PC-3 (cell line): ENCODE measurements around the gene MYH11. TPM values are rescaled to one million over a fixed set of nuclear protein-coding genes. Genes with fewer than 3 reads are reported as not detected.
A peak's percentile ranks its signal among the peaks of the same experiment; 100 is the strongest.

Source experiments
- ATAC-seq: fragments of 200-7000 bp; cut with Tn5 transposase; 2 replicates; pipeline ENCODE4 v1.9.1; 2020; ENCODE audit warnings: mild to moderate bottlenecking, moderate library complexity
- BruUV-seq: library from RNA; stranded (reverse); fragments of 400-500 nt; replicated peaks from 2 replicates; lab custom pipeline; 2021; lab: Mats Ljungman, UMichigan
- CTCF ChIA-PET: fragments of 300-600 bp; sonication (Branson Sonifier 250); formaldehyde crosslinking; loops from one replicate; lab custom pipeline; 2022; ENCODE audit warnings: antibody characterized with exemption; lab: Charles Lee
- POLR2A ChIA-PET: fragments of 300-600 bp; sonication (Branson Sonifier 250); formaldehyde crosslinking; loops from one replicate; lab custom pipeline; 2022; ENCODE audit warnings: antibody characterized with exemption; ENCODE audit not compliant: unreplicated experiment; lab: Charles Lee
- DNase-seq: peaks from one replicate; pipeline ENCODE4 v3.0.0-alpha.2; 2015
- H2AFZ ChIP-seq: fragments of 300-600 bp; sonication (generic); 2 replicates; pipeline ENCODE4 v1.6.0; 2016; ENCODE audit warnings: antibody characterized with exemption, low read length
- H3F3A ChIP-seq: fragments of 300-600 bp; sonication (generic); one replicate; pipeline ENCODE4 v1.6.0; 2017; ENCODE audit warnings: antibody characterized with exemption, low read length, control low read depth, mild to moderate bottlenecking; ENCODE audit not compliant: unreplicated experiment
- H3K27ac ChIP-seq: fragments of 300-600 bp; sonication (generic); 2 replicates; pipeline ENCODE4 v1.5.1; 2016; ENCODE audit warnings: mild to moderate bottlenecking, low read length
- H3K27me3 ChIP-seq: fragments of 300-600 bp; sonication (generic); 2 replicates; pipeline ENCODE4 v1.6.1; 2016; ENCODE audit warnings: low read length, mixed read lengths
- H3K36me3 ChIP-seq: fragments of 300-600 bp; sonication (generic); 2 replicates; pipeline ENCODE4 v1.6.1; 2016; ENCODE audit warnings: low read depth, mixed run types, low read length, mixed read lengths
- H3K4me1 ChIP-seq: fragments of 300-600 bp; sonication (generic); 2 replicates; pipeline ENCODE4 v1.5.1; 2016; ENCODE audit warnings: low read length; ENCODE audit not compliant: insufficient read depth
- H3K4me2 ChIP-seq: fragments of 300-600 bp; sonication (generic); 2 replicates; pipeline ENCODE4 v1.6.0; 2016; ENCODE audit warnings: low read length
- H3K4me3 ChIP-seq: fragments of 300-600 bp; sonication (generic); 2 replicates; pipeline ENCODE4 v1.5.1; 2016; ENCODE audit warnings: mild to moderate bottlenecking, low read length, mixed read lengths
- H3K79me2 ChIP-seq: fragments of 300-600 bp; sonication (generic); 2 replicates; pipeline ENCODE4 v1.6.1; 2017; ENCODE audit warnings: low read length, mixed read lengths
- H3K9ac ChIP-seq: fragments of 300-600 bp; sonication (generic); 2 replicates; pipeline ENCODE4 v1.6.0; 2016; ENCODE audit warnings: mild to moderate bottlenecking, low read length
- H3K9me2 ChIP-seq: fragments of 300-600 bp; sonication (generic); replicated peaks from 2 replicates; pipeline ENCODE4 v1.6.1; 2016; ENCODE audit warnings: mixed run types, low read length, mixed read lengths
- H3K9me3 ChIP-seq: fragments of 300-600 bp; sonication (generic); 2 replicates; pipeline ENCODE4 v1.6.1; 2016; ENCODE audit warnings: low read length, mixed read lengths
- H4K20me1 ChIP-seq: fragments of 300-600 bp; sonication (generic); 2 replicates; pipeline ENCODE4 v1.6.1; 2016; ENCODE audit warnings: low read length, mixed read lengths
- EZH2 ChIP-seq: fragments of 300-600 bp; sonication (generic); IDR thresholded peaks from one replicate; pipeline ENCODE4 v1.6.1; 2017; ENCODE audit warnings: antibody characterized with exemption, mild to moderate bottlenecking, low read length; ENCODE audit not compliant: unreplicated experiment
- EZH2phosphoT487 ChIP-seq: fragments of 300-600 bp; sonication (generic); IDR thresholded peaks from 2 replicates; pipeline ENCODE4 v1.6.1; 2018; ENCODE audit warnings: mild to moderate bottlenecking, antibody characterized with exemption, low read length, borderline replicate concordance
- intact Hi-C: fragments of 100-400 bp; cut with micrococcal nuclease; formaldehyde crosslinking; loops from 2 replicates; pipeline ENCODE4 v1.9.0; 2023
- total RNA-seq: library from RNA; depleted of rRNA; stranded (reverse); fragments of >200 nt; gene quantifications from 2 replicates; pipeline ENCODE4 v1.2.3, GENCODE V29; 2014
- TF ChIP-seq, protein P1 (sequence below): fragments of 300-600 bp; sonication (generic); conservative IDR thresholded peaks from 2 replicates; pipeline ENCODE4 v1.5.1; 2017; ENCODE audit warnings: antibody characterized with exemption, low read depth, mild to moderate bottlenecking, low read length

The MYH11 gene
- total RNA-seq, 1 experiment from 2014 or later, result not detected

DNA sequence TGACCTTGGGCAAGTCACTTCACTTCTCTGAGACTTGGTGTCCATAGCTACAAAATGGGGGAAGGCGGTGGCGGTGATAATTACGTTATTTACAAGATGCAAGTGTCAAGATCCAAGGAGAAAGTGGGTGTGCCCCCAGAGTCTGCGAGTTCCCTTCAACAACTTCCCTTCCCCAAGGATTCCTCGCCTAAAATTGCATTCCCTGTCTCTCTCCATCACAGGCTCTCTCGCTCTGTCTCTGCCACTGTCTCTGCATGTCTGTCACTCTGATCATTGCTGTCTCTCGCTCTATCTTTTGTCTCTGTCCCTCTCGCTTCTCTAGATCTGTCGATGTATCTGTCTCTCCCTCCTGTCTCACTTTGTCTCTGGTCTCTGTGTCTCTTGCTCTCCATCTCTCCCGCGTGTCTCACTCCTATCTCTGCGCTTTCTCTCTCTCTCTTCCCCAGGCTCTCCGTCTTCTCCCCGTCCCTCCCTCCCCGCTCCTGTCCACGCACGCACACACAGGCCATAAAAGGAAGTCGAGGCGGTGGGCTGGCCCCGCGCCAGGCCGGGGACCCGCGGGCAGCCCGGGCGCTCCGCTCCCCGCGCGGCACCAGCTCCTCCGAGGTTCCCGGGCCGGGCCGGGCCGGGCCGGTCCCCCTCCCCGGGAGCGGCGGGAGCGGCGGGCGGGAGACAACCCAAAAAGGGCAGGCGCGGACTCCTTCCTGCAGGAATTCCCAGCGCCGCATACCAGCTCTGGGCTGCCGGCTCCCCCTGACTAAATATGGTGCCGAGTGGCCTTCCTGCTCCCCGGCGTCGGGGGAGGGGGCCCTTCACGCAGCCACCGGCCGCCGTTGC, 1.1 kb upstream of the MYH11 start:
- intact Hi-C loops, result no loop called here
- Histone ChIP-seq H3K4me3 (no peak overlapping the region), H3K36me3 (no peaks in the 10 kb centered on the region), H3K9me2 (no peaks in the 10 kb centered on the region), H3K27me3 (peaks cover 36% of the 10 kb centered on the region), H3K9me3 (no peaks in the 10 kb centered on the region), H2AFZ (no peak overlapping the region), H3K79me2 (no peaks in the 10 kb centered on the region), H3K9ac (no peak overlapping the region), H3K27ac (no peak overlapping the region), H3K4me2 (peak overlapping the region; percentile 49; the same call in 1 of the 2 replicates), H3F3A (no peaks in the 10 kb centered on the region), H3K4me1 (no peaks in the 10 kb centered on the region), H4K20me1 (no peaks in the 10 kb centered on the region)
- CTCF ChIA-PET, result no interaction called here
- POLR2A ChIA-PET, result no interaction called here
- DNase-seq (no peak), ATAC-seq (no peak; the same call in 1 of the 2 replicates)
- BruUV-seq, result no TSS peak
- TF ChIP-seq EZH2, result no peak
- TF ChIP-seq, protein P1, sequence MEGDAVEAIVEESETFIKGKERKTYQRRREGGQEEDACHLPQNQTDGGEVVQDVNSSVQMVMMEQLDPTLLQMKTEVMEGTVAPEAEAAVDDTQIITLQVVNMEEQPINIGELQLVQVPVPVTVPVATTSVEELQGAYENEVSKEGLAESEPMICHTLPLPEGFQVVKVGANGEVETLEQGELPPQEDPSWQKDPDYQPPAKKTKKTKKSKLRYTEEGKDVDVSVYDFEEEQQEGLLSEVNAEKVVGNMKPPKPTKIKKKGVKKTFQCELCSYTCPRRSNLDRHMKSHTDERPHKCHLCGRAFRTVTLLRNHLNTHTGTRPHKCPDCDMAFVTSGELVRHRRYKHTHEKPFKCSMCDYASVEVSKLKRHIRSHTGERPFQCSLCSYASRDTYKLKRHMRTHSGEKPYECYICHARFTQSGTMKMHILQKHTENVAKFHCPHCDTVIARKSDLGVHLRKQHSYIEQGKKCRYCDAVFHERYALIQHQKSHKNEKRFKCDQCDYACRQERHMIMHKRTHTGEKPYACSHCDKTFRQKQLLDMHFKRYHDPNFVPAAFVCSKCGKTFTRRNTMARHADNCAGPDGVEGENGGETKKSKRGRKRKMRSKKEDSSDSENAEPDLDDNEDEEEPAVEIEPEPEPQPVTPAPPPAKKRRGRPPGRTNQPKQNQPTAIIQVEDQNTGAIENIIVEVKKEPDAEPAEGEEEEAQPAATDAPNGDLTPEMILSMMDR, result no peak
- TF ChIP-seq EZH2phosphoT487, result no peak

DNA sequence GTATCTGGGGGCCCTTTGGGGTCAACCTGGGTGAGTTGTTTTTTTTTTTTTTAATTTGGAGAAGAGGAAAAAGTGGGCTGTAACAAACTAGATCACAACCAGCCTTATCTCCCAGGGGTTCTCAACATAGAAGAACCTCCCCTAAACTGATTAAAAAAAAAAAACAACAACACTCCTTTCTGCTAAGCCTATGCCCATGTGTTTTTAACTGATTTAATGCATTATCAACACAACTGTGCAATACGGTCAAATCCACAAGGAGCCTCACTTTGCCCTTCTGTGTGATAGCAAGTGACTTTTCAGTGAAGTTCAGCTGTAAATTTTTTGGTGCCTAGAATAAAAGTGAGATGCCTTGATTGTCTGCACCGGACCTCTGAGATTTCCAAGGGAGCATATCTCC, 646 bp downstream of the MYH11 start:
- Histone ChIP-seq H3K36me3 (no peaks in the 10 kb centered on the region), H3K4me3 (no peak overlapping the region), H3K79me2 (no peaks in the 10 kb centered on the region), H3K27ac (no peak overlapping the region), H3K4me2 (no peak overlapping the region), H2AFZ (no peak overlapping the region), H3K9me3 (no peaks in the 10 kb centered on the region), H3K27me3 (peaks cover 36% of the 10 kb centered on the region), H3F3A (no peaks in the 10 kb centered on the region), H4K20me1 (no peaks in the 10 kb centered on the region), H3K9me2 (no peaks in the 10 kb centered on the region), H3K9ac (no peak overlapping the region), H3K4me1 (no peaks in the 10 kb centered on the region)
- ATAC-seq, result no peak
- BruUV-seq, result no TSS peak
- CTCF ChIA-PET, result no interaction called here
- DNase-seq, result no peak
- TF ChIP-seq EZH2phosphoT487 (no peak), EZH2 (no peak)
- TF ChIP-seq, protein P1, result no peak
- POLR2A ChIA-PET, result no interaction called here
- intact Hi-C loops, result no loop called here

DNA sequence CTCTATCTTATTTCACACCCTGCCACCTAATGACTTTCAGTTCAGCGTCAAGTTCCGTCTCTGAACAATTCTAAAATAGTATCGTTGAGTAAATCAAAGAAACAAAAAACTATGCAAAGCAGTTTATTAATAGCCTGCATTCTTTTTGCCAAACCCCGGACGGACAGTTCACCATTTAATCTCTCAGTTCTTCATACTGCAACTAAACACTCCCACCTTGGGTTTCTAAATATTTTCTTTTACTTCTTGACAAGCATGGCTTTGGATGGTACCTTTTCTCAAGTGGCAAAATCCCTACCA, 1.2 kb downstream of the MYH11 start:
- POLR2A ChIA-PET, result no interaction called here
- CTCF ChIA-PET, result no interaction called here
- H3K4me1 ChIP-seq, result no peaks in the 10 kb centered on the region
- no peak overlapping the region for H3K27ac ChIP-seq
- H3K9ac ChIP-seq, result no peak overlapping the region
- H3K27me3 ChIP-seq, result peaks cover 36% of the 10 kb centered on the region
- no peaks in the 10 kb centered on the region for H3K79me2 ChIP-seq
- TF ChIP-seq EZH2phosphoT487, result no peak
- TF ChIP-seq, protein P1, result no peak
- TF ChIP-seq EZH2, result no peak
- no peak for ATAC-seq
- no peaks in the 10 kb centered on the region for H3F3A ChIP-seq
- intact Hi-C loops, result no loop called here
- H2AFZ ChIP-seq, result no peak overlapping the region
- no peak overlapping the region for H3K4me3 ChIP-seq
- no peaks in the 10 kb centered on the region for H3K36me3 ChIP-seq
- no peak for DNase-seq
- no peaks in the 10 kb centered on the region for H4K20me1 ChIP-seq
- no TSS peak for BruUV-seq
- H3K9me2 ChIP-seq, result no peaks in the 10 kb centered on the region
- no peaks in the 10 kb centered on the region for H3K9me3 ChIP-seq
- H3K4me2 ChIP-seq, result no peak overlapping the region
